HepG2 (cell line): ENCODE measurements around the gene AMBRA1. TPM values are rescaled to one million over a fixed set of nuclear protein-coding genes. Genes with fewer than 3 reads are reported as not detected.

ENCODE experiments used
- ATAC-seq: fragments of 200-7000 bp; cut with Tn5 transposase; 3 replicates; pipeline ENCODE4 v1.9.1; 2020; ENCODE audit warnings: mild to moderate bottlenecking, moderate library complexity
- BruUV-seq: library from RNA; stranded (reverse); fragments of 400-500 nt; replicated peaks from 2 replicates; lab custom pipeline; 2021; lab: Mats Ljungman, UMichigan
- CTCF ChIA-PET: fragments of 300-600 bp; formaldehyde crosslinking; extraction: SDS; loops from one replicate; lab custom pipeline; 2021; ENCODE audit warnings: low total read pairs, inconsistent platforms, low intra/inter-chr PET ratio; lab: Yijun Ruan, JAX
- POLR2A ChIA-PET: fragments of 350-600 bp; sonication (Branson Sonifier 250); formaldehyde crosslinking; loops from one replicate; lab custom pipeline; 2020; ENCODE audit warnings: antibody characterized with exemption, inconsistent platforms; lab: Yijun Ruan, JAX
- DNase-seq: peaks from one replicate; pipeline ENCODE4 v3.0.0-alpha.2; 2015; ENCODE audit warnings: low spot score
- FAIRE-seq: peaks from 3 replicates; lab custom pipeline; 2011; peaks lifted over from hg19 to GRCh38; lab: Jason Lieb, UNC
- H2AFZ ChIP-seq: one replicate; pipeline ENCODE4 v1.6.1; 2011; ENCODE audit warnings: low read length, inconsistent platforms
- H3K27ac ChIP-seq: fragments of 300-600 bp; 3 replicates; pipeline ENCODE4 v1.8.0; 2011; ENCODE audit warnings: mixed run types, mild to moderate bottlenecking, mixed read lengths, low read length, inconsistent platforms; ENCODE audit not compliant: insufficient read depth; ENCODE audit errors: extremely low read length
- H3K27me3 ChIP-seq, 2 experiments: fragments of 200-600 bp in 1 of 2; 2 replicates in 1 of 2; 3 replicates in 1 of 2; pipeline versions ENCODE4 v1.6.0 to v1.8.0; 2011; ENCODE audit warnings: low read length in 2 of 2, mild to moderate bottlenecking in 2 of 2, moderate library complexity in 2 of 2, inconsistent platforms in 1 of 2; ENCODE audit not compliant: insufficient read depth in 2 of 2, control insufficient read depth in 1 of 2
- H3K36me3 ChIP-seq, 2 experiments: fragments of 200-600 bp in 1 of 2; replicated peaks in 1 of 2; 2 replicates in 1 of 2; 3 replicates in 1 of 2; pipeline versions ENCODE4 v1.5.1 to v1.8.0; 2011; ENCODE audit warnings: low read length in 2 of 2, inconsistent platforms in 1 of 2; ENCODE audit not compliant: insufficient read depth in 2 of 2, control insufficient read depth in 1 of 2
- H3K4me1 ChIP-seq: 2 replicates; pipeline ENCODE4 v1.5.1; 2012; ENCODE audit warnings: low read length, inconsistent platforms; ENCODE audit not compliant: insufficient read depth
- H3K4me2 ChIP-seq: 2 replicates; pipeline ENCODE4 v1.6.0; 2011; ENCODE audit warnings: low read depth, low read length, inconsistent platforms
- H3K4me3 ChIP-seq, 3 experiments: fragments of 200-600 bp in 1 of 3; sonication (generic), shearing (Covaris generic) in 1 of 3; replicated peaks in 1 of 3; 2 replicates each; pipeline ENCODE4 v1.5.1; 2011 to 2016; ENCODE audit warnings: low read length in 3 of 3, inconsistent platforms in 2 of 3, low read depth in 2 of 3, mild to moderate bottlenecking in 2 of 3, control low read depth in 1 of 3, mixed read lengths in 1 of 3; ENCODE audit not compliant: insufficient read depth in 1 of 3
- H3K79me2 ChIP-seq: one replicate; pipeline ENCODE4 v1.6.1; 2011; ENCODE audit warnings: low read length, inconsistent platforms; ENCODE audit not compliant: insufficient read depth
- H3K9ac ChIP-seq: 2 replicates; pipeline ENCODE4 v1.6.0; 2011; ENCODE audit warnings: mild to moderate bottlenecking, low read depth, low read length, inconsistent platforms; ENCODE audit not compliant: insufficient read depth
- H3K9me3 ChIP-seq: 2 replicates; pipeline ENCODE4 v1.5.1; 2012; ENCODE audit warnings: mild to moderate bottlenecking, low read length
- H4K20me1 ChIP-seq: 2 replicates; pipeline ENCODE4 v1.6.0; 2011; ENCODE audit warnings: inconsistent platforms, mild to moderate bottlenecking, low read length, moderate library complexity; ENCODE audit not compliant: insufficient read depth
- CAMTA2 ChIP-seq: sonication (generic); formaldehyde crosslinking; IDR thresholded peaks from 2 replicates; pipeline ENCODE4 v1.4.0; 2020; ENCODE audit warnings: mild to moderate bottlenecking, missing genetic modification reagents, borderline replicate concordance
- ELF1 ChIP-seq: sonication (generic); formaldehyde crosslinking; IDR thresholded peaks from 2 replicates; pipeline ENCODE4 v1.4.0; 2020; ENCODE audit warnings: missing genetic modification reagents
- ERF ChIP-seq: IDR thresholded peaks from 2 replicates; pipeline ENCODE4 v1.6.1; 2018; ENCODE audit warnings: missing biosample characterization, missing genetic modification reagents
- MIER2 ChIP-seq: IDR thresholded peaks from 2 replicates; pipeline ENCODE4 v1.6.1; 2016; ENCODE audit warnings: missing biosample characterization, missing genetic modification reagents
- NFRKB ChIP-seq: fragments of 450-650 bp; IDR thresholded peaks from 2 replicates; pipeline ENCODE4 v1.6.1; 2017
- NR2F1 ChIP-seq, 2 experiments: fragments of 450-650 bp in 1 of 2; formaldehyde crosslinking in 1 of 2; IDR thresholded peaks; 2 replicates each; pipeline versions ENCODE4 v1.5.0 to v1.6.1; 2016 to 2020; ENCODE audit warnings: mild to moderate bottlenecking in 1 of 2, missing compliant biosample characterization in 1 of 2, missing genetic modification reagents in 1 of 2, moderate library complexity in 1 of 2
- NRL ChIP-seq: sonication (generic); formaldehyde crosslinking; IDR thresholded peaks from 2 replicates; pipeline ENCODE4 v1.5.0; 2020; ENCODE audit warnings: missing genetic modification reagents, mild to moderate bottlenecking, moderate library complexity, borderline replicate concordance
- SIX4 ChIP-seq: sonication (generic); formaldehyde crosslinking; IDR thresholded peaks from 2 replicates; pipeline ENCODE4 v1.4.0; 2020; ENCODE audit warnings: missing genetic modification reagents
- TBX2 ChIP-seq: sonication (generic); formaldehyde crosslinking; IDR thresholded peaks from 2 replicates; pipeline ENCODE4 v1.5.0; 2020; ENCODE audit warnings: missing genetic modification reagents, mild to moderate bottlenecking, borderline replicate concordance
- YY1 ChIP-seq: IDR thresholded peaks from 2 replicates; pipeline ENCODE4 v1.6.1; 2011; ENCODE audit warnings: low read length, low read depth, moderate library complexity, mild to moderate bottlenecking; ENCODE audit not compliant: insufficient read depth, insufficient replicate concordance
- ZNF570 ChIP-seq: sonication (generic); formaldehyde crosslinking; IDR thresholded peaks from 2 replicates; pipeline ENCODE4 v1.4.0; 2020; ENCODE audit warnings: mild to moderate bottlenecking, missing genetic modification reagents, borderline replicate concordance
- ZNF724P ChIP-seq: sonication (generic); formaldehyde crosslinking; IDR thresholded peaks from 2 replicates; pipeline ENCODE4 v1.8.0; 2022; ENCODE audit warnings: missing genetic modification reagents, borderline replicate concordance
- WGBS: methylation state at CpG from one replicate; pipeline ENCODE4 v1.1.6; 2017; ENCODE audit warnings: low lambda C conversion rate; 5-methylcytosine and 5-hydroxymethylcytosine counted together
- in situ Hi-C: cut with HindIII; loops from 2 replicates; pipeline ENCODE4 v1.10.0; 2017; ENCODE audit warnings: low pct_unique_long_range_greater_than_20kb; ENCODE audit not compliant: extremely low pct_ligation_motif_present
- intact Hi-C: fragments of 100-400 bp; cut with micrococcal nuclease; formaldehyde crosslinking; loops from one replicate; pipeline ENCODE4 v1.10.0; 2022; ENCODE audit not compliant: unreplicated experiment
- polyA plus RNA-seq, 8 experiments: library from polyadenylated mRNA; depleted of rRNA in 3 of 8; stranded (reverse) in 7 of 8; unstranded in 1 of 8; fragments of >200 nt; fragmentation: Illumina TruSeq in 4 of 8; extraction: Trizol in 4 of 8; gene quantifications; 2 replicates each; pipeline versions ENCODE4 v1.2.1 to v1.2.3, GENCODE V29; 2011 to 2016; ENCODE audit warnings: low read depth in 4 of 8, missing spikeins in 1 of 8, mixed read lengths in 1 of 8; ENCODE audit not compliant: insufficient read depth in 1 of 8
- total RNA-seq, 5 experiments: library from RNA; depleted of rRNA; stranded (reverse); fragments of >200 nt; fragmentation: Illumina TruSeq; extraction: Trizol; gene quantifications; 2 replicates each; pipeline ENCODE4 v1.2.3, GENCODE V29; 2016; ENCODE audit warnings: low read depth in 1 of 5
- TF ChIP-seq, protein P1 (sequence below): sonication (generic); formaldehyde crosslinking; IDR thresholded peaks from 2 replicates; pipeline ENCODE4 v1.5.0; 2020; ENCODE audit warnings: missing genetic modification reagents, mild to moderate bottlenecking, borderline replicate concordance
- TF ChIP-seq, protein P2 (sequence below): IDR thresholded peaks from 2 replicates; pipeline ENCODE4 v1.6.1; 2016; ENCODE audit warnings: low read depth, borderline replicate concordance

The AMBRA1 gene
- total and polyA plus RNA-seq, 2 of the 13 experiments (the other 11 are each of a cell fraction or from before 2014, with no cell fraction given) = 15.7 to 26.0 TPM

DNA sequence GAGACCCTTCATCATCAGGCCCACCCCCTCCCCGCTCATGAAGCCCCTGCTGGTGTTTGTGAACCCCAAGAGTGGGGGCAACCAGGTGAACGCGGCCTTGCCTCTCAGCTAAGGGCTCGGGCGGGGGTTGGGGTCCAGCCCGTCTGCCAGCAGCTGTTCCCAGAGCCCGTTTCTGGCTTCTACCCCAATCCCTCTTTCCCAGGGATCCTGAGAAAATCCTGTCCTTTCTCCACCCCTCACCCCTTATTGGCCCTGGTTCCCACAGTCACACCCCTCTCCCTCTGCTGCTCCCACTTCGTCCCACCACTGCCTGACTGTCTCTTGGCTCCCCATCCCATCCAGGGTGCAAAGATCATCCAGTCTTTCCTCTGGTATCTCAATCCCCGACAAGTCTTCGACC lies 221.7 kb downstream of the AMBRA1 start:
- Histone ChIP-seq H3K36me3 (peaks cover 1 to 14% of the 10 kb centered on the region in 2 experiments; a peak in 2 of 5 replicates), H3K4me2 (no peak overlapping the region), H3K27ac (no peak overlapping the region), H3K9ac (no peak overlapping the region), H3K4me1 (peaks cover 15% of the 10 kb centered on the region), H4K20me1 (no peaks in the 10 kb centered on the region), H2AFZ (no peak overlapping the region), H3K79me2 (no peaks in the 10 kb centered on the region), H3K9me3 (no peaks in the 10 kb centered on the region), H3K4me3 (no peak overlapping the region), H3K27me3 (no peaks in the 10 kb centered on the region)
- intact Hi-C loops (no loop called here), in situ Hi-C loops (no loop called here)
- DNase-seq = no peak
- no peak for ATAC-seq
- FAIRE-seq = no peak
- TF ChIP-seq CAMTA2 (CRISPR knock-in tag) (no peak), ELF1 (CRISPR knock-in tag) (no peak), NR2F1 (CRISPR knock-in tag; IDR thresholded peaks at IDR 0.05) (no peak), ZNF570 (CRISPR knock-in tag) (no peak), TBX2 (no peak), MIER2 (no peak), ZNF724P (CRISPR knock-in tag) (no peak), NRL (no peak), ERF (CRISPR knock-in tag) (no peak), NFRKB (no peak), YY1 (no peak), SIX4 (CRISPR knock-in tag) (no peak)
- TF ChIP-seq, protein P1, sequence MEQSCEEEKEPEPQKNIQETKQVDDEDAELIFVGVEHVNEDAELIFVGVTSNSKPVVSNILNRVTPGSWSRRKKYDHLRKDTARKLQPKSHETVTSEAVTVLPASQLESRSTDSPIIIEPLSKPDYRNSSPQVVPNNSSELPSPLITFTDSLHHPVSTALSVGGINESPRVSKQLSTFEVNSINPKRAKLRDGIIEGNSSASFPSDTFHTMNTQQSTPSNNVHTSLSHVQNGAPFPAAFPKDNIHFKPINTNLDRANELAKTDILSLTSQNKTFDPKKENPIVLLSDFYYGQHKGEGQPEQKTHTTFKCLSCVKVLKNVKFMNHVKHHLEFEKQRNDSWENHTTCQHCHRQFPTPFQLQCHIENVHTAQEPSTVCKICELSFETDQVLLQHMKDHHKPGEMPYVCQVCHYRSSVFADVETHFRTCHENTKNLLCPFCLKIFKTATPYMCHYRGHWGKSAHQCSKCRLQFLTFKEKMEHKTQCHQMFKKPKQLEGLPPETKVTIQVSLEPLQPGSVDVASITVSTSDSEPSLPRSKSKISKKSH (CRISPR knock-in tag) = no peak
- TF ChIP-seq, protein P2, sequence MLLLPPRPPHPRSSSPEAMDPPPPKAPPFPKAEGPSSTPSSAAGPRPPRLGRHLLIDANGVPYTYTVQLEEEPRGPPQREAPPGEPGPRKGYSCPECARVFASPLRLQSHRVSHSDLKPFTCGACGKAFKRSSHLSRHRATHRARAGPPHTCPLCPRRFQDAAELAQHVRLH (CRISPR knock-in tag) = no peak
- no TSS peak for BruUV-seq
- POLR2A ChIA-PET = no interaction called here
- 79% methylated on average over 6 of the region's 10 CpGs for WGBS
- CTCF ChIA-PET = no interaction called here
